Amniotic stem cell (primary cell): ENCODE data around the gene EPHA3.

ENCODE experiments used
- DNase-seq: peaks from one replicate; lab custom pipeline; 2025; lab: John Stamatoyannopoulos, UW

Gene EPHA3

GRCh38 chr3:89449086-89449485 lies 341.7 kb downstream of the EPHA3 start:
- DNase-seq: no peak

DNA sequence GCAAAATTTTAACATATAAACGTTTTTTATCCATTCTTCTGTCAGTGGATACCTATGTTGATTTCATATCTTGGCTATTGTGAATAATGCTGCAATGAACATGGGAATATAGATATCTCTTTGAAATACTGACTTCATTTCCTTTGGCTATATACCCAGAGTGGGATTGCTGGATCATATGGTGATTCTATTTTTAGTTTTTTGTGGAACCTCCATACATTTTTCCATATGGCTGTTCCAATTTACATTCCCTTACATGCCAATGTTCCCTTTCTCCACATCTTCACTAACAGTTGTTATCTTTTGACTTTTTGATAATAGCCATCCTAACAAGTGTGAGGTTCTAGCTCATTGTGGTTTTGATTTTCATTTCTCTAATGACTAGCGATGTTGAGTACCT lies 344.6 kb downstream of the EPHA3 start:
- no peak for DNase-seq

DNA sequence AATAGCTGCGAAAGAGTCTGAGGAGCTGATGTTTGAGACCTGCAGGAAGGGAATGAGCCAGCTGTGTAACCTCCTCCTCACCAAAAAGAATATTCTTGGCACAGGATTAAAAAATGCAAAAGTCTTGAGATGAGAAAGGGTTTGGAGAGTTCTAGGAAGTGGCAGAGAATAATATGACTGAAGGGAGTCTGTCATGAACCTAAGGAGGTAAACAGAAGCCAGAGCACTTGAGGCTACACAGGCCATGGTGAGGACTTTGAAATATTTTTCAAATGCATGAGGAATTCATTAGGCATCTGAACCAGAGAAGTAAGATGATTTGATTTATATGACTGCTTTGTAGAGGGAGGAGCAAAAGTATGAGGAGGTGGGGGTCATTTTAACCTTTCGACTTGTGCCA lies 347.8 kb downstream of the EPHA3 start:
- DNase-seq: no peak

DNA sequence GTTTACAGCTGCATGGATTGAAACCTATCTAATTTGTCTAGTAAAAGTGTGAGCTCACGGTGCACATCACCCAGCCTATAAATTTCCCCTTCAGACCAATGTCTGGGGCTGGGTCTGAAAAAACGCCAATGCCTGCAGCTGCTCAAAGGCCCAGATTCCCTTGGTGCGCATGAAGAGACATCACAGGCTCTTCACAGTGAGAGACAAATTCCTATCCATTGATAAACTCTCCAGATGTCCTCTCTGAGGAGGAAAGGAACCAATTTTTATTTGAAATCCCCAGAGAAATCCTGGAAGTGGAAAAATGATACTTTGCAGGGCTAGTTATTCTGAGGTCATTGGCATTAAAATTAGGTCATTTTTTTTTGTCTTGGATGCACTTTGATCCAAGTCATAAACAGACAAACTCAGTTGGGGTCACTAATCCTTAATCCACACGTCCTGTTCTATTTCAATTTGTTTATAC lies 360.5 kb downstream of the EPHA3 start:
- DNase-seq: no peak

DNA sequence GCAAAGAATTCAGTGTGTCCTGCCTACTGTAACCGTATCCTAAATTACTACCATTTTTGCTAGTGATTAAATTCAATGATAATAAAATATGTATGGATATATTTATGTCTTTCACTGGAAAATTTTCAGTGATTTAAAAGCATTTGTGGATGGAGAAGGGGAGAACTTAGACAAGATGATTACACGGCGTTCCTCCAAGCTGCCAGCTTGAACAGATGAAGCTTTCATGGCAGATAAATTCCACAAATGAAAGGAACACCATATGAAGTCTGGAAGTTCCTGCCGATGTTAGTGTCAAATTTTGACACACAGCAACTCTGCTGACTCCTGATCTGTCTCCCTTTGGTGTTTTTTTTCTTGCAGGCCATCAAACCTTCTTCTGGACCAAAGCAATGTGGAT lies 364.7 kb downstream of the EPHA3 start:
- DNase-seq: no peak

GRCh38 chr3:89474333-89475130 lies 367.1 kb downstream of the EPHA3 start:
- no peak for DNase-seq

- no peak for DNase-seq
Measured at GRCh38 chr3:89488800-89489580, 381.6 kb downstream of the EPHA3 start.

DNA sequence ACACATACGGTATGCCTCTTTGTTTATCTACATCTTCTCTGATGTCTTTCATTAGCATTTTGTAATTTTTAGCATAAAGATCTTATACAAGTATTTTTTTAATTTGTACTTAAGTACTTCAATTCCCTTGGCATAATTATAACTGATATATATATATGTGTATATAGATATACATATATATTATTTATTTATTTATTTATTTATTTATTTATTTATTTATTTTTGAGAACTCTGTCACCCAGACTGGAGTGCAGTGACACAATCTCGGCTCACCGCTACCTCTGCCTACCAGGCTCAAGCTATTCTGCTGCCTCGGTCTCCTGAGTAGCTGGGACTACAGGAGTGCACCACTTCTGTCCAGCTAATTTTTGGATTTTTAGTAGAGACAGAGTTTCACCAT lies 382.7 kb downstream of the EPHA3 start:
- DNase-seq: no peak

- no peak for DNase-seq
Measured at GRCh38 chr3:89494734-89495133, 387.3 kb downstream of the EPHA3 start.

GRCh38 chr3:89503891-89504391 lies 396.5 kb downstream of the EPHA3 start:
- DNase-seq: no peak

DNA sequence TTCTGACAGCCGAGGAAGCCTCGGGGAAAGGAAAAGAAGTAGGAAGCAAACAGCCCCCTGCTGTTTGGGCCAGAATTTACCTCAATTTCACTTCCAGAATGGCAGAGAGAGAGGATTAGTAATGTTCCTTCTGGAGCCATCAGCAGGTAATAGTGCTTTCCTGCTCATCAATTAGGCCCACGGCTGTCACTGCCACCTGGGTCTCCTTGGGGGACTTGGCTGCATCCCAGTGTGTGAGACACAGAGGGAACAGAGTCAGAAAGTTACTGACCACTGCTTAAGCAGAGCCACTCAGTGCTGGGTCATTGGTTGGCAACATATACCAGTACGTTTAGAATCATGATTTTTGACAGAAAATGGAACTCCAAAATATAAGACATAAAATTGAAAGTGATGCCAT lies 397.0 kb downstream of the EPHA3 start:
- no peak for DNase-seq

DNA sequence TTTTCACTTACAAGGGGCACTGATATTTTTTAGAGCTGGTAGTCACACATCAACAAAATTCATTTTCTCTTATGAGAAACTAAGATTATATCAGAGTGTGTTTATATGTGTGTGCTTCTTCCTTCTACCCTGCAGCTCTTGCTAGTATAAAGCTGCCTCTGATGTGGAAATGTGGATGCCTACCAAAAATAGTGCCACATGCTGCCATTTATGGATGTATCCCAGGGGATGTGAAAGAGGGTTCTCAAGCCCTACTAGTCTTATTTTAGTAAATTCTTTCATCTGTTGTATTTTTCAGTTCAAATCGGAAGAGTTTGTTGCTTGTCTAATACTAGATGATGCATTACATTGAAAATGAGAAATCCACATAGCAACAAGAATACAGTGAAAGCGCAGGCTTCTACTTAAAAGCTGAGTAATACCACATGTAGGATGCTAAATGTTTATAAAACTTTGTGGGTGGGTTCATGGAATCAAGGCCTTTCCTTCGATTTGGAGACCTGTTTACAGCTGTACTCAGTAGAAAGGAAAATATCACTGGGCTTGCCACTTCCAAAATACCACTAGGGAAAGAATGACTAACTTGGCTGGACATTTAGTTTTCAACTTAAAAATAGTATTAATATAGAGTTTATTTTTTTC lies 399.2 kb downstream of the EPHA3 start:
- no peak for DNase-seq

- no peak for DNase-seq
Measured at GRCh38 chr3:89521328-89521727, 413.9 kb downstream of the EPHA3 start.

- DNase-seq: no peak
Measured at GRCh38 chr3:89522155-89522554, 414.7 kb downstream of the EPHA3 start.

- DNase-seq: no peak
Measured at GRCh38 chr3:89525609-89526008, 418.2 kb downstream of the EPHA3 start.

DNA sequence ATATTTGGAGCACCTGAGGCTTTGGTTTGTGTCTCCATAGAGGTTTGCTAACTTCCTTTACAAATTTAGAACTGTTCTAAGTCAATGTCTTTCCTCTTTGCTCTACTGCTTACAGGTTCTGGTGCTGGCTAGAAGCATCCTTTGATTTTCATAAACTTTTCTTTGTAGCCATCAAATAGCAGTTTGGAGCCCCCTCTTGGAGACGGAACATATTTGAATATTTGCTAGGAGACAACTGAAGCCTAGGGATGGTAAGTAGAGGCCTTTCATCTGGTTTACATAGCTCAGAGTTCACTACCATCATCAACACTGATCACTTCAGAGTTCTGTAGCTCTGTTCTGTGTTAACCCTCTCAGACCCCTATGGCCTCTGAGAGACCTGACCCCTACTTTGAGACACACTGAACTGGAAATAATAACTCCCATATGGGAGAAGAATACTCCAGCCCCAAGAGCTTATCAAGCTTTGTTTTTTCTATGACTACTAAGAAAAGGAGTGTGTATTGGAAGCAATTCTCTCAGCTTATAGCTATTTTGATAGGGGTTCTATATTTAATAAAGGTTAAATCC lies 420.4 kb downstream of the EPHA3 start:
- DNase-seq: no peak
